ENCODE measurements around the gene NUDT13.

Gene NUDT13

DNA sequence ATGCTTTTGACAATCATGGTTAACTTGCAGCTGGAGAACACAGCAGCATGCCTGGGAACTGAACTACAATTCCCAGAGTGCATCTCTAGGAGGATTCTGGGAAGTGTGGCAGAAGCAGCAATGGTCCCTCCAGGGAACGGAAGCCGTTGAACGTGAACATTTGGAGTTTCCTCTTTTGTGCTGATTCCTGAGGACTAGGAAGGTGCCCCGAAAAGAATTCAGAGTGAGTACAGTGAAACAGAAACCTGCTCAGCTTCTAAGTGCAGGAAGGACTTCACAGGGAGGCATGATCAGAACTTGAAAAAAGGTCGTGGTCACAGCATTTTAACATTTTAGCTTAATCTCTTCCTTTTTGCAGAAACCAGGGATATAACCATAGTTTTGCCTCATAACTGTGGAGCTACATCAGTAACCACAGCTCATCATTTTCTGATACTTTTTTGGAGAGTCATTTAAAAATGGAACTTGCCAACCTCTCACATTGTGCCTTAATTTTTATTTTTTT, at the start of gene NUDT13:
Gene NUDT13 (plus strand): TSS at position 111 of the 505 bp plus-strand sequence. CDS start 3,911 bp downstream, outside the sequence.
- peak; percentile 54 for DNase-seq

DNA sequence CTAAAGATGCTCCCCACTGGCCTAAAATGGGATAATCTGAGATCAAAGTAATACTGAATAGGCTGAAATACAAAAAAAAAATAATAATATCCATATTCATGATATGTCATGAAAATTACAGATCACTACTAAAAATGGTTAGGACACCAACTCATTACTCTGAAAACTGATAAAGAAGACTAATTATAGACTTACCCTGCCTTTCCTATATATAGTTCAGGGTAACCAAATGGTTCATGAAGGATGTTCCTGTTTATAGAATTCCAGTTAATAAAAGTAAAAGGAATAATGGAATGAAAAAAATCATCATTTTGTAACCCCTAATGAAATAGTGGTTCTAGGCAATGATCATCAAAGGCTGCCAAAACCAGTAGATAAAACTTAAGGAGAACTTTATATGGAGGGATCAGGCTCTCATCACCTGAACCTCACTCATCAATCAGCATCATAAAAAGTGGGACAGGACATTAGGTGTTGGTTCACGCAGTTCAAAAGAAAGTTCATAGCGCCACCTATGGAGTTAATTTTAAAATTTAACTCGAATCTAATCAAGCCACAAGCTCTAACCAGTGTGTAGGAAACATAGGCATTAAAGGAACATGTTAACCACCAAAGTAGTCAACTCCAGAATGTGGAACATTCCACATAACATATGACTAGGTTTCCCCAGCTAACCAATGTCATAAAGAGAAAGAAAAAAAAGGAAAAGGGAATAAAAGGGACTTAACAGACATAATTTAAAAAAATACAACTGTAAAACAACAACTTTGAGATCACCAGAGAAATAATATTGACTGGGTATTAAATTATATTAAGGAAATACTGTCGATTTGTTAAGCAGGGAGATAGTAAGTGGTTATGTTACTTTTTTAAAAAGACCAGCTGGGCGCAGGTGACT, 49.3 kb upstream of the NUDT13 start:
- DNase-seq, result no peak

DNA sequence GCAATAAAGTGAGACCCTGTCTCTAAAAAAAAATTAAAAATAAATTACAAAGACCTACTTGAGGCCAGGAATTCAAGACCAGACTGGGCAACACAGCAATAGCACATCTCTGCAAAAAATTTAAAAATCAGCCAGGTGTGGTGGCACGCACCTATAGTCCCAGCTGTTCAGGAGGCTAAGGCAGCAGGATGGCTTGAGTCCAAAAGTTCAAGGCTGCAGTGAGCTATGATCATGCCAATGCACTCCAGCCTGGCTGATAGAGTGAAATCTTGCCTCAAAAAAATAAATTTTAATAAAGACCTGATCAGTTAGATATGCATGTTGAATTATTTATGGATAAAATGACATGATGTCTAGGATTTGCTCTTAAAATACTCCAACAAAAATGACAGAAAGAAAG, 48.5 kb upstream of the NUDT13 start:
- no peak for DNase-seq

DNA sequence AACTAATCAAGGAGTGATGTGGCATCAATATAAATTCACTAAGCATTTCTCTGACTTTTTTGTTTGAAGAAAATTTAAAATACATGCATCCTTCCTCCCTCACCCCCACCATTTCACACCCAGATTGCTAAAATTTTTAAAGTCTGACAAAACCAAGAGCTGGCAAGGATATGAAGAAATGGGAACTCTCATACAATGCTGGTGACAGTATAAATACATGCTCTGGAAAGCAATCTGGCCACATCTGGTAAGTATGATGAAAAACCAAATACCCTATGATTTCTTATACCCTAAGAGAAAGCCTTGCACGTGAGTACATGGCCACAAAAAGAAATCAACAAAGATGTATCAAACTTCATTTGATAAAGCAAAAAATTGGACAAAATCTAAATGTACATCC, 44.8 kb upstream of the NUDT13 start:
- no peak for DNase-seq

DNA sequence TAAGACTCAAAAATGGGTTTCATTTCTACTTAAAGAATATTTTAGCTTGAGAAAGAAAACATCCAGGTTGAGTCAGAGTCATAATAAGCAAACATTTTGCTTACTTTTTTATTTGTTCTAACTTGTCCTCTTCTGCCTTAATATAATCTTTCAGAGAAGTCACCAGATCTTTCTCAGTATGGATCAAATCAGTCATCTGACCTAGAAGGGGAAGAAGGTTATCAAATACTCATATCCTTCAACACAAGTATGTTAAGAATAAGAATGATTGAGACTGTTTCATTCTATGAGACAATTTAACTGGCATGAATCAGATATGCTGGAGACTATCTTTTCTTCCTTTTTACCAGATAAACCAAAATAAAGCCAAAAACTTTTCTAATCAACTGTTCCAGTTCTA, 36.6 kb upstream of the NUDT13 start:
- DNase-seq, result no peak

DNA sequence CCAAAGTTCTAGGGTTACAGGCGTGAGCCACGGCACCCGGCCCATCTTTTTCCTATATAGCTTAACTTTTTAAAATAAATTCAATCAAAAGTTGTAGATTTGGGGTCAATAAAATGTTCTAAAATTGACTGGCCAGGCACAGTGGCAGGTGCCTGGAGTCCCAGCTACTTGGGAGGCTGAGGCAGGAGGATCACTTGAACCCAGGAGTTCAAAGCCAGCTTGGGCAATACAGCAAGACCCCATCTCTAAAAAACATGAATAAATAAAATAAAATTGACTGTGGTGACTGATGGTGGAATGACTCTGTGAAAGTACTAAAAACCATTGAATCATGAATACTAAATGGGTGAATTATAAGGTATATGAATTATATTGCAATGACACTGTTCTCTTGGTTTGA, 34.4 kb upstream of the NUDT13 start:
- no peak for DNase-seq

DNA sequence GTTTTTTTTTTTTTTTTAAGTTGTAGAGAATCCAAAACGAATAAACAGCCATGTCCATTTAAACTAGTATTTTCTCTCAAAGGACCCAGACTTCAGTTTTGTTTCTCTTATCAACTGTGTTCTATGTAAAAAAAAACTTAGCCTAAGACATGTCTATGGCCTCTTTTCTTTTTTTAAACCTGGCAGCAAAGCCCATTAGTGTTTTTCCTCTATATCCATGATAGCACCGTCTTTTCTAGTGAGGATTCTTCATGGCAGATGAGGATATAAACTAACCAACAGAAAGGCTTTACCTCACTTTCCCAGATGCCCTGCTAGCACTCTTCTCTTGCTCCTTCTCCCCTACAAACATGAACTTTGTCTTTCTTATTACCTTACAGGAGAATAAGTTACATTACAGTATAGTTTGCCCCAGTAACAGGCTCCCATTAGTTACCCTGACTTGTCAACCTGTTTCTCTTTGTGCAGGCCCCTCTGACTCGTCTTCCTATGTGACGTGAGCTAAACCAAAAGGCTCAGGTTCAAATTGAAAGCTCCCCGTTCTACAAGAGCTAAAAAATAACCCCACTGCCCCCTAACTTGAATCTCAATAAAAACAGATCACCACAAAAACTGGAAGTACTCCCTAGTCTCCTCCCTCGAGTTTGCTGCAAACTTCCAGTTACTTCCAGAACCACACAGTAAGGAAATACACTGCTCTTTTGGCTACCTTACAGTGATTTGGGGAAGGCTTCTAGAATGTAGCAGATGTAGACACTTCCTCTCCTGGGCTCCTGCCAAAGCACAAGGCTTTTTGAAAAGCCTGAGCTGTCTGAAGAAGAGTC, 33.7 kb upstream of the NUDT13 start:
- DNase-seq, result no peak

DNA sequence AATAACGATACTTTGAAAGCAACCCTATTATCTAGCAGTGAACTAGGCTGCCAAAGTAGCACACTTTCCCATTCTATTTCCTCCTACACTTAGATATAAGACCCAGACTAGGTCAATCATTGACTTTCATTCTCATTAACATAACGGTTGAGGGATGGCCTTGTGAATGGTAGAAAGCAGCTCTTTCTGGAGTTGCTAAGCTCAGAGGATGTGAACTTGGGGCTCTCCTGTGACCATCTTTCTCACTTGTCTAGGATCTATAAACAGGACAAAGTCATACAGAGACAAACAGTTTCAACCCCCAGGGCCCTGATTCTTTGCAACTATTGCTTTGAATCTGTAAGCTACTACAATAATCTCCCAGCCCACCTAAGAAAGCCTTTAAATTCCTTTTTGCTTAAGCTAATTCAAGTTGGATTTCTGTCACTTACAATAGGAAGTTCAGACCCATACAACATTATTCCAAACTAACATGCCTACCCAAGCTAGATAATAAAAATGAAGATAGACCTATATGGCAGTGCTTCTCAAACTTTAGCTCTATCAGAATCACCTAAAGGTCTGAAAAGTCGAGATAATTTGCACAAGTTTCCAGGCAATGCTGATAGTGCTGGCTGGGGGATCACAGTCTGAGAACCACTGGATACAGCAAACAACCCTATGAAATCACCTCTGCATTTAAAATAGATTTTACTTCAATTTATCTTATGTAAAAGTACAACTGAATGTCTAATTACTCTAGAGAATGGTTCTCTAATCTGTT, 30.3 kb upstream of the NUDT13 start:
- DNase-seq, result no peak

DNA sequence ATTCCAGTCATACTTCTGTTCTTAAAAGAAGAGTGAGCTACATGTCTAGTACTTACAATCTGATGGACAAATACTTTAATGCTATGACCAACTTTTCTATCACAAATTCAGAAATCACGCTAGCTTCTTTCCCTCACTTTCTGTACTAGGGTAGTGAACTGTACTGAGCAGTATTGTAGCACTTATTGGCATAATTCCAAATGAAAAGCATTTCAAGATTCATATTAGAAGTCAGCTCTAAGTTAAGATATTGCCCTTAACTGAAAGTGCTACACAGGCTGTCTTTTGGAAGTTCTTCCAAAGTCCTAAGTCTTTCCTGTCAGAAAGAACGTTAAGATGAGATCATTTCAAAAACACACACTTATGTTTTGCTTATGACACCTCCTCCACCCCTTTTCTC, 27.0 kb upstream of the NUDT13 start:
- DNase-seq, result no peak

DNA sequence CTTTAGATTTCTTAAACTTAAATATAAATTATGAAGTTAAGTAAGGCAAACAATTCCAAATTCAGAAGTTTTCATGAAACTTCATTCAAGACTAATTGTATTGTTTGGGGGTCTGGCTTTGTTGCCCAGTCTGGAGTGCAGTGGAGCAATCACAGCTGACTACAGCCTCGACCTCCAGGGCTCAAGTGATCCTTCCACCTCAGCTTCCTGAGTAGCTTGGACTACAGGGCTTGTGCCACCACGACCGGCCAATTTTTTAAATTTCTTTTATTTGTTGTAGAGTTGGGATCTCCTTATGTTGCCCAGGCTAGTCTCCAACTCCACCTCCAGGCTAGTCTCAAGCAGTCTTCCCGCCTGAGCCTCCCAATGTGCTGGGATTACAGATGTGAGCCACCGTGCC, 26.0 kb upstream of the NUDT13 start:
- no peak for DNase-seq

DNA sequence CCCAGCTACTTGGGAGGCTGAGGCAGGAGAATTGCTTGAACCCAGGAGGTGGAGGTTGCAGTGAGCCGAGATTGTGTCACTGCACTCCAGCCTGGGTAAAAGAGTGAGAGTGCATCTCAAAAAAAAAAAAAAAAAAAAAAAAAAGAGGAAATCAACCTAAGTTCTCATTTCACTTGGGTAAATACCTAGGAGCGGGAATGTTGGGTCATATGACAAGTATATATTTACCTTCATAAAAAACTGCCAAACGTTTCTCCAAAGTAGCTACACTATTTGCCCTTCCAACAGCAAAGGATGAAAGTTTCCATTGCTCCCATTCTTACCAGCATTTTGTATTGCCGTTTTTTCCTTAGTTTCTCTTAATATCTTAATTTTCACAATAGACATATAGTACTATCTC, 23.4 kb upstream of the NUDT13 start:
- DNase-seq, result no peak

DNA sequence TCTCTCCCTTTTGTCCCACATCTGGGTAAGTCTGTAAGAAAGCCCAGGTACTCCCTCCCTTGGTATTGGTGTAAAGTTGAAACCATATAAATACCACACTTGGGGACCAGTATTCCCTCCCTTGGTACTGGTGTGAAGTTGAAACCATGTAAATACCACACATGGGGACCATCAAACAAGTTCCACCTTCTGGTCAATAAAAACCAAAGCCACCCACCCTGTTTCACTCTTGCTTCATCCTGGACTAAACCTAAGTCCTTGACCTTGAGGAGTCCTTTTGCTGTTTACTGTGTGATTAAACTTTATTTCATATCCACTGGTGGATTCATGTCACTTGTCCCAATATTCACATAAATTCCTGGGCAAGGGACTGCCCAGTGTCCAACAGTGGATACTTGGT, 22.0 kb upstream of the NUDT13 start:
- DNase-seq, result no peak

DNA sequence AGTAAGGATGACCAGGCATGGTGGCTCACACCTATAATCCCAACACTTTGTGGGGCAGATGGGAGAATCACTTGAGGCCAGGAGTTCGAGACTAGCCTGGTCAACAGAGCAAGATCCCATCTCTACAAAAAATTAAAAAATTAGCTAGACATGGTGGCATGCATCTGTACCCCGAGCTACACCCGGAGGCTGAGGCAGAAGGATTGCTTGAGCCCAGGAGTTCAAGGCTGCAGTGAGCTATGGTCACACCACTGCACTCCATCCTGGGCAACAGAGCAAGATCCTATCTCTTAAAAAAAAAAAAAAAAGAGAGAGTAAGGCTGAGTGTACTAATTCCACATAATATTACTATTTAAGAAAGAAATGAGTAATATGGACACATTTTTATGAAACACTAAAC, 17.4 kb upstream of the NUDT13 start:
- DNase-seq, result no peak

DNA sequence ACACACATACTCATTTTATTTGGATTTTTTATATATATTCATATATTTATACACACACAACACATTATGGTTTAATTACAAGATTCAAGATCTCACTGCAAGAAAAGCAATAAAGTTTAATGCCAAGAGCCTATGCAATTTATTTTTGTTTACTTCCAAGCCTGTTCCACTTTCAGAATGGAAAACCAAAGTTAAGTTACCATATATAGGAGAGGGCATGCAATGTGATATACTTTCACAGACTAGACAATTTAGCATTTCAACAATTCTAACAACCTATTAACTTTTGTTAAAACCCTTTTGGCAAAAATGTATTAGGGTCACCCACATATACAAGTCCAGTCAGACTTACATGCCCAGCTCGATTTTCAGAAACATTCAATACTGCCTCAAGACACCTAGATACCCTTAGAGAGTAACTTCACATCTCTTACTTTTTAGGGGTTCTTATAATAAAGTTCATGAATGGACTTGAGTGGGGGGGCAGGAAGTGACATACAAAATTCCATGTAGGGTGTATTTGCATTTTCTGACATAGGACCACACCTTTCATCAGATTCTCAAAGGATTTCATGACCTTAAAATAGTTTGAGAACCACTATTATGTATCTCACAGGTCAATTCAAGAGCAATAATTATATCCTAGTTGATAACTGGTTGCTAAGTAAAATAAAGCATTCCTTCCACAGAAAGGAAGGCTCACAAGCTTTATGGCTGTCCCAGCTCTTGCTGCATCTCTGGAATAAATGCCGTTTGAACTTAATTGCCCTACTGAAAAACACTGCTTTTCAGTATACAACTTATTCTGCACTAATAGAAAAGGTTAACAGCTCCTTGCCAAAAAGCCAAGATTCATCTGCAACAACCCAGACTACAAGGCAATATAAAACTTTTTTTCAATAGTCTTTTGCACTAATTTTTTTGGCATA, 16.1 kb upstream of the NUDT13 start:
- DNase-seq, result no peak

DNA sequence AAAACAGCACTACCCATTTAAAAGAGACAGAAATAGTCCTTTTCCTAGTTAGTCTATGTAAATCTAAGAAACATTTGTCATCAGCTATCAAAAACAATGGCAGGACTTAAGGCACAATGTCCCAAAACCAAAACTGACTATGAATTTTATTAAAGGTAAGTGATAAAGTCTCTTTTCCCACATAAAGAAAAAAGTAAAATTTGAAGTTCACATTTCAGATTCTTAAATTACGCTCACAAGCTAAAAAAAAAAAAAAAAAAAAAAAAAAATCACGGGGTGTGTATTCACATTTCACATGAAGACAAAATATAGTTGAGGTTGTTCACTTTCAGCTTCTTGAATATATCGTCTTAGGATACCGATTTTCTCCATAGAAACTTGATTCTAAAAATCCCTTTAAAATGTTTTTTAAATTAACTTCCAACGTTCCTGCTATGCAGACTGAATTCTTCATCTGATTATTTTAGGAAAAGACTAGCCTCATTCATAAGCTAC, 15.2 kb upstream of the NUDT13 start:
- no peak for DNase-seq

DNA sequence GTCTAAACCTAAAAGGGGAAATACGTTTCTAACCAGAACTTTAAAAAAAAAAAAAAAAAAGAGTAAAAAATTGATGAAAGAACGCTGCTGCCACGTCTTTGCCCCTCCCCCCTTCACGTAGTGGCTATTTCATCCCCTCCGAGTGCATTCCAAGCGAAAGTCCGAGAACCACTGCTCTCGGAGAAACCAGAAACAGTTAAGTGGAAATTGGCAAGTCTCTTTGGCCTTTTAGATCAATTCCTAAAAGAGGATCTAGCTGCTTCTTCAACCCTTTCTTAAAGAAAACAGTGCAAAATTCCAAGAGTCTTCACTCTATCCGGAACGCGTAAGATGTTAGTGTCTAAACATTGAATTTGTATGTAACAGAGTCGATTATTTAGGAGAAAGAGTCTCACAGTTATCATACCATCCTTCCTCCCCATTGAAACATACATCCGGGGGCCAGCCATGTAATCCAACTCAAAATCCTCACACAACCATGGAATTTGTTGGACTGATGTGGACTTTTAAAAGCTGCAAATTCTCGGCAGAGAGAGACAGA, 14.7 kb upstream of the NUDT13 start:
- peak; percentile 58 for DNase-seq

DNA sequence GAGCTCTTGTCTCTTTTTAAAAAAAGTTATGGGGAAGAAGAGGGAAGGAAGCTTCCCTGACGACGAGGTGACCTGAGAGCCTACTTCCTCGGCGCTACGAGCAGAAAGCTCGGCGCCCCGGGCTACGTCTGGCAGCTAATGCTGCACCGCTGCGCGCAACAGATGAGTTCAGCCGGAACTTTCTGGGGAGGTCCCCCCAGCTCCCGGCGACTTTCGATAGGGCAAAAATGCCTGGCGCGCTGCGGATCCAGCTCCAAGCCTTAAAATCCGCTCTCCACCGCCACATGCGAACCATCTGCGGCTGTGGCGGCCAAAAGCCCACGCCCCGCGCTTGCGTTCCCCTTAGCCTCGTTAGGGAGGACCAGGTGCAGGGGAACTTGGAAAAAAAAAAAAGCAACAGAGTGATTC, 14.2 kb upstream of the NUDT13 start:
- peak; percentile 81 for DNase-seq

DNA sequence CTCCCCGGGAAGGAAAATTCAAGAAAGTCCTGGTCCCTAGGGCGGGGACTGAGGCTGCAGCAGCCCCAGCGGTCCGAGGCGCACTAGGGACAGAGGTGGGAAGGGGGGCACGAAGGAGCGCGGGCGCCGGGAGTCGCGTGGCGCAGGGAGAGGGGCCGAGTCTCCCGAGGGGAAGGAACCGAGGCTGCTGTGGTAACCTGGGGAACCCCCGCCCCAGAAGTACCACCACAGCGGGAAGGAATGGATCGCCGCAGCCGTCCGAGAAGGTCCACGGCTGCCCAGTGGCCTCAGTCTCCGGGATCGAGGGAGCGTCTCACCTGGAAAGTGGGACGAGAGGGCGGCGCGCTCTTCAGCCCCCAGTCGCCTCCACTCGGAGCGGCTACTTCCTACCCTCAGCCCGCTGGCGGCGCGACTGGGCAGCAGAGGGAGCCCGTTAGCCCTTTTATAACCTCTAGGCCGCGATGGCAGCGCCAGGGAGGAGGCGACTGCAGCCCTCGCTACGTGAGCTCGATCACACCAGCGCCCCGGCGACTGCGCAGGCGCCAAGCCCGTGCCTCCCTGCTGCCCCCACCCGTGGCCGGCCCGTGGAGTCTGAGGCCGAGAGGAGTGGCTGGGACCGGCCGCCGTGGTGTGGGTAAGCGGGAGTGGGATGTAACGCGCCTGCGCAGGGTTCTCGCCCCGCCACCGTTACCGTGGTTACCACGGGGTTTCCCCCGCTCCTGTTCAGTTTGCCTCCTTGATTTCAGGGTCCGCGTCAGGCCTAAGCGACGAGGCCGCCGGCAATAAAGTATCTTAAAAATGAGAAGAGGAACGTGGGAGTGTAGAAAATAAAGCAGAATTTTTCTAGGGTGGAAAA, 13.6 kb upstream of the NUDT13 start, which contains the start of gene P4HA1:
Gene P4HA1 (minus strand): TSS at position 418 of the 856 bp plus-strand sequence. CDS start 21,983 bp downstream, outside the sequence.
- DNase-seq, result peak; percentile 99

DNA sequence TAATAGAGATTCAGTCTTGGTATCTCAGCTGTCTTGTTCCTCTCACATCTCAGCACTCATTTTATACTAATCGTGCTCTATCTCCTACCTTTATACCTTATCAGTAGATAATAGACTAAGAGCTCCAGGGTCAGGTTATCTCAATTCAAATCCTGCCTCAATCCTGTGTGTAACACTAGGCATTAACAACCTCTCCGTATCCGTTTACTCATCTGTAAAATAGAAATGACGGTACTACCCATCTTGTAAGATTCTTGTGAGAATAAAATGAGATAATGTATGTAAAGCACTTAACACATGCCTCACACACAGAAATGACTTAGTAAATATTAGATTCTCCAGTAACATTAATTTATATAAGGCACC, 13.0 kb upstream of the NUDT13 start:
- DNase-seq, result no peak

DNA sequence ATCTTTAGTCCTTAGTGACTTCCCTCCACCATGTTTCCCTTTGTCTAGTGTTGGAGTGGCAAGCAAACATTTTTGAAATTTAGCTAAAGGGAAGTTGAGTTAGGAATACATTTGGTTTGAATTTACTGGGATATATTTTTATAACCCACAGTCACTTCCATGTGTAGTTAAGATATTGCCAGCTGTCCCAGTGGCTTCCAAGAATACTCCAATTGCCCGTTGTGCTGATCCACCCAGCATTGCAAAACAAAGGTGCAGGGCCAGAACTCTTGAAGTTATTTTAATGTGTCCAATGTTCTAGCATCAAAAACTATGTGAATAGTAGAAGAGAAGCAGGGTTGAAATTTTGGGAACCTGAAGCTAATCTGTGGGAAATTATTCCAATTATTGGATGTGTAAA, 11.1 kb upstream of the NUDT13 start:
- DNase-seq, result no peak

Measured in stimulated activated CD8-positive, alpha-beta memory T cell treated with anti-CD3 and anti-CD28 coated beads, Interleukin-4, amount 100 ng/mL, for 48 hours (primary cell).